HS-27A (cell line): Measurements from ENCODE around the gene CRYGN.

Experiments used
- DNase-seq: peaks from one replicate; pipeline ENCODE4 v3.0.0-alpha.2; 2012; ENCODE audit warnings: low read depth, missing footprints

CRYGN gene

GRCh38 chr7:151391358-151391730 lies 48.6 kb downstream of the CRYGN start:
- no peak for DNase-seq

DNA sequence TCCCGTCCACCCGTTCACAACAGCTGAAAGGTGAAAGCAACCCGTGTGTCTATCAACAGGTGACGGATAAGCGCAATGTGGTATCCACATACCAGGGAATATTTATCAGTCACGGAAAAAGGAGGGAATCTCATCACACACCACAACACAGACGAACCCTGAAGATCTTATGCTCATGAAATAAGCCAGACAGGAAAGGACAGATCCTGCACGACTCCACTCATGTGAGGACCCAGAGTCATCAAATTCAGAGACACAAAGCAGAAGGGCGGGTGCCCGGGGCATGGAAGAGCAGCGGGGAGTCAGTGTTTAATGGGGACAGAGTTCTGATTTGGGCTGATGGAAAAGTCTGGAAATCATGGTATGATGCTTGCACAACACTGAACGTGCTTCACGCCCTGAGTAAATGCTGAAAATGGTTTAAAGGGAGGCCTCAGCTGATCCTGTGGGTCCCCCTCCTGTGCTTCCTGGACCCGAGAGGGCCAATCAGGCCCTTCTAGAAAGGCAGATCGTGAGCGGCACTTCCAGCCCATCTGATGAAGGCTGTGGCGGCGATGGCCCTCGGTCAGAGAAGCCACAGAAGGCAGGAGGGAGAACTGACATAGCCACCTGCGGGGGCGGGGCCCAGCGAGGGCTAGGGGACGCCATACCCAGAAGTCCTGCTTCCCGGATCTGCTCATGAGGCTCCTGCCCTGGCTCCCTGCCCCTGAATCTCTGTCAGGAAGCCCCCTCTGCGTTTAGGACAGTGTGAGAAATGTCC lies 49.2 kb downstream of the CRYGN start:
- DNase-seq, result no peak

GRCh38 chr7:151389768-151390597 lies 50.0 kb downstream of the CRYGN start:
- DNase-seq, result no peak

DNA sequence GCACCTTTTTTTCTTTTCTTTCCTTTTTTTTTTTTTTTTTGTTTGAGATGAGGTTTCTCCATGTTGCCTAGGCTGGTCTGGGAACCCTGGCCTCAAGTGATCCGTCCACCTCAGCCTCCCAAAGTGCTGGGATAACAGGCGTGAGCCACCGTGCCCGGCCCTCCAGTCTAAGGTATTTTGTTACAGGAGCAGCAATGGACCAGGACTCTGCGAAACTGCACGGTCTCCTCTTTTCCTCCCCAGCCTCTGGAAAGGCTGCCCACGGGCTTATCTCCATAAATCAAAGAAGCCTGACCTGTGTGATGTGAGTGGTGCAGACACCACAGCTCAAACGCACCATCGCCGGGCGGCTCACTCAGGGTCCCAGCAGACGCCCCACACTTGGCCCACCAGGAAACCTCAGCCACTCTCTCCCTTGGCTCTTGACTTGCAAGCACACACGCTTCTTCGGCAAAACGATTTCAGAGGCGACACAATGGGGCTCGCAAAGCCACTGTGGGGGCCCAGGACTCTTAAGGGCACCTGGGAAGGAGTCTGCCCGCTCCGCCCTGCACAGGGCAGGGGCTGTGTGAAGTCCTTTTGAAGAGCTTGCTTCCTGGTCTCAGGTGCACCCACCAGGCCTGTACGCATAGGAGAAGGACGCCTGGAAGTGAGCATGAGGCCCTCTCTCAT lies 50.7 kb downstream of the CRYGN start:
- DNase-seq, result no peak

DNA sequence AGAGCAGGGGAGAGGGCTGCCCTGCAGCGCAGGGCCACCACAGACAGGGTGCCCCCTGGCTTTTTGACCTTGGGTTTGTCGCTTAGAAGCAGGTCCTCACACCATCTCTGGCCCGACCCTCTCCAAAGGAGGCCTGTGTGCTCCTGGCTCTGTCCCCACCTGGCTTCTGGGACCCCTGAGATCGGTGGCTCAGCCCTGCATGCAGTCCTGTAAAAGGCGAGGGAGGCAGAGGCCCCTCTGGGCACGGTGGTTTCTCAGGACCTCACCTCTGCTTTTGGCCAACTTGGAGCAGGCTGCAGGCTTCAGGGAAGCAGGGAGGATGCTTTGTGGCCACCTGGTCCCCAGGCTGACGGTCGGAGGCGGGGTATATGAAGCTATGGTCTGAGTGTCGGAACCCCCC lies 51.5 kb downstream of the CRYGN start:
- DNase-seq, result no peak

- no peak for DNase-seq
Measured at GRCh38 chr7:151388007-151388297, 52.0 kb downstream of the CRYGN start.

- no peak for DNase-seq
Measured at GRCh38 chr7:151387161-151388006, 52.6 kb downstream of the CRYGN start.

- no peak for DNase-seq
Measured at GRCh38 chr7:151386301-151387160, 53.4 kb downstream of the CRYGN start.

GRCh38 chr7:151385626-151386300 lies 54.2 kb downstream of the CRYGN start:
- DNase-seq, result no peak

DNA sequence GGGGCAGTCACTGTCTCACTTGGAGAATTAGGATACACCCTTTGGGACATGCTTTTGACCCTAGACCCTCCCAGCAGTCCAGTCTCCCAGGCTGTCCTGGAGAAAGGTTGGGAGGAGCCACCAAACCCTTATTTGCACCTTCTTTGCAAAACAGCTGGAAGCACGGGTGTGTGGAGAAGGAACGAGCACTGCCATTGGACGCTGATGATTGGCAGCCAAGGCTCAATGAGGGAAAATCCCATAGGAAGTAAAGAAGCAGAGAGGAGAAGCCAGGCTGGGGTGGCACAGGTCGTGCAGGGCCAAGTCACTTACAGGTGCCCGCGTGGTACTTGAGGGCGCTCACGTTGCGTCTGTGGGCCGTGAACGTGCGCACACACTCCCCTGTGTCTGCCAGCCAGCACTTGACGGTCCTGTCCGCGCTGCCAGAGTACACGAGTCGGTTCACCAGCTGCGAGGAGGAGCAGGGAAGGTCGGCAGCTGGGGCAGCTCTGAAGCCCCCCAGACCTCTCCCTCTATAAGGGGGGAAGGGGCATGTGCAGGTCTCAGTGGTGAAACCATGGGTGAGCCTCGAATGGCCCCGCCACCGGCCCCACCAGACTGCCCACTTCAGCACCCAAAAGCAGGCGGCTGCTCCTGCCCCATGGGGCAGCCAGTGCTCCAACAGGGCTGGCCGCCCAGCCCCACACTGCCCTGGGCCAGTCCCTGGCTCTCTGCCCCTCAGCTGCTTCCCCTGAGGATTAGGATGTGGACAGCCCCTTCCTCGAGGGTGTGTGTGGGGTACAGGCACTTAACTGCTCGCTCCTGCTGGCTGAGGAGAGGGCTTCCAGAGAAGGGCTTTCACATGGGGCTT lies 54.9 kb downstream of the CRYGN start:
- no peak for DNase-seq

GRCh38 chr7:151384352-151384697 lies 55.6 kb downstream of the CRYGN start:
- no peak for DNase-seq

- DNase-seq, result no peak
Measured at GRCh38 chr7:151383638-151384351, 56.1 kb downstream of the CRYGN start.

DNA sequence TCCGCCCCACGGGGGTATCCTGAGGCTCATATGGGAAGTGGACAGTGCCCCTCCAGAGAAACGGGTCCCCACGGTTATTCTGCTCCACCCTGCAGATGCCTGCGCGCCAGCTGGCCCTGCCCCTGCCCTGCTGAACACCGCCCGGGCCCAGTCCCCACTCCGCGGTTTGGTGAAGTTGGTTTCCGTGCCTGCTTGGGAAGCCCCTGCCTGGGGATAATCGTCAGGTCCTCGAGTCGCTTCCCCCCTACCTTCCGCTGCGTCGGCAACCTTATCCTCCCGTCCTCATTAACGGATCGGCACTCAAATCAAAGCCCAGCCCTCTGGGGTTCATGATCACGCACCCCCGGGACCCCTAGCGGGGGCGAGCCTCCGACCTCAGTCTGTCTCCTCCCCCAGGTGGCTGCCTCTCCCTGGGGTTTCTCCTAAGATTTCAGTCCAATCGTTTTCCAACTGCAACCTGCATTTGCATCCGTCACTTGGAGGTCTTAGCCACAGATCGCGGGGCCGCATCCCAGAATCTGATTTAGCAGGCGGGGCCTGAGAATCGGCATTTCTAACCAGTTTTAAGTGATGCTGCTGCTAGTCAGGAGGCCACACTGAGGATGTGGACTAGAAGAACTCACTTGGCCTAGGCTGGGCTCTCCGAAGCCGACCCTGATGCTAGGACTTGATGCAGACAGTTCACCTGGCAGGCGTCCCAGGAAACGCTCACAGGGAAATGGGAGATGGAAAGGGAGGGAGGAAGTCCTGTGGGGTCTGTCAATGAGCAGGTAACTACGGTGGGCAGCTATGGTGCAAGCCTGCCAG lies 57.7 kb downstream of the CRYGN start:
- DNase-seq, result no peak

DNA sequence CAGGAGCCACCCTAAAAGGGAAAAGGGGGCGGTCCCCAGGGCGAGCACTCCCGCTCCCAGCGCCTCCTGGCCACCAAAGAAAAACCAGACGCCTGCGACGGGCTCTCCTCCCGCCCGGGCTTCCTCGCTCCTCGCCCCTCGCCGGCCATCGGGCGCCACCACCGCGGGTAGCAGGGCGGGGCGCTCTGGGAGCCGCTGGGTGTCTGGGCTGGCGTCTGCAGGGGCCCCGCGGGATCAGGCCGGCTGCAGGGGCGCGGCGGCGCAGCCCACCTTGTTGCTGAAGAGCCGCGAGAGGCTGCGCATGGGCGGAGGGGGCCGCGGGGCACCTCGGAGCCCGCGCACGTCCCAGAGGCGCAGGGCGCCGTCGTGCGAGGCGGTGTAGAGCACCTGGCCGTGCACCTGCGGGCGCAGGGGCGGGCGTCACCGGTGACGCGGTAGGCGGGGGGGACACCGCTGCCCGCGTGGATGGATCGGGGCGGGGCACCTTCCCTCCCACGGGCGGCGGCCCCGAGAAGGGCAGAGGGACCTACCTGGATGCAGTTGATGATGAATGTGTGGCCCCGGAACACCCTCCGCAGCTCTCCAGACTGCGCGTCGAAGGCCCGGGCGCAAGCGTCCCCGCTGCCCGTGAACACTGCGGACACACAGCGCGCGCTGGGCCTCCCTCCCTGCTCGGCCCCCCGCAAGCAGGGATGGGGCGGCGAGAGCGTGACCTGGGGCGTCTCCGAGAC lies 58.4 kb downstream of the CRYGN start:
- DNase-seq, result no peak

- DNase-seq, result no peak
Measured at GRCh38 chr7:151381098-151381347, 58.9 kb downstream of the CRYGN start.

- no peak for DNase-seq
Measured at GRCh38 chr7:151380199-151381097, 59.5 kb downstream of the CRYGN start.
